GM21619 (cell line): Measurements from ENCODE around the gene SCYGR3.

Experiments
- ATAC-seq: cut with Tn5 transposase; IDR thresholded peaks from one replicate; pipeline ENCODE4 v1.9.1; 2021; ENCODE audit not compliant: unreplicated experiment

The SCYGR3 gene, protein sequence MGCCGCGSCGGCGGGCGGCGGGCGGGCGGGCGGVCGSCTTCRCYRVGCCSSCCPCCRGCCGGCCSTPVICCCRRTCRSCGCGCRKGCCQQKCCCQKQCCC

GRCh38 chr2:227614740-227615139 is at the start of gene SCYGR3:
Gene SCYGR3, minus strand, starts transcription at chr2:227614840. Its CDS starts 0 bp downstream, at chr2:227614840.
- no peak for ATAC-seq

DNA sequence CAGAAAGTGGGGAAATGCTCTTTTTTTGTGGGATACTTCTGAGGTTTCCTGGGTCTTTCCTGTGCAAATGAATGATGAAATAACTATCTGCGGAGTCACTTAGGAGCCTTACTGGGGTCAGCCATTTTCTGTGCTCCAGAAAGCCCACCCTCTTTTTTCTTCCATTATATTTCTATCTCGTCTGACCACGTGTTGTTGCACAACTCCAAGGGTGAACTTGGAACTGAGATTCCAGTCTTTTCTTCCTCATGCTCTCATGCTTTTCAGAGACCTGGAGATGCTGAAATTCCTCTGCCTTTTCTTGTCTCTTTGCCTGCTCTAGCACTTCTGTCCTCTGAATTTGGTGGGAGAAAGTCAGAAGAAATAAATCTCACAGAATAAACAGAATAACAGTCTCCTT is 47.2 kb upstream of the SCYGR3 start:
- no peak for ATAC-seq

DNA sequence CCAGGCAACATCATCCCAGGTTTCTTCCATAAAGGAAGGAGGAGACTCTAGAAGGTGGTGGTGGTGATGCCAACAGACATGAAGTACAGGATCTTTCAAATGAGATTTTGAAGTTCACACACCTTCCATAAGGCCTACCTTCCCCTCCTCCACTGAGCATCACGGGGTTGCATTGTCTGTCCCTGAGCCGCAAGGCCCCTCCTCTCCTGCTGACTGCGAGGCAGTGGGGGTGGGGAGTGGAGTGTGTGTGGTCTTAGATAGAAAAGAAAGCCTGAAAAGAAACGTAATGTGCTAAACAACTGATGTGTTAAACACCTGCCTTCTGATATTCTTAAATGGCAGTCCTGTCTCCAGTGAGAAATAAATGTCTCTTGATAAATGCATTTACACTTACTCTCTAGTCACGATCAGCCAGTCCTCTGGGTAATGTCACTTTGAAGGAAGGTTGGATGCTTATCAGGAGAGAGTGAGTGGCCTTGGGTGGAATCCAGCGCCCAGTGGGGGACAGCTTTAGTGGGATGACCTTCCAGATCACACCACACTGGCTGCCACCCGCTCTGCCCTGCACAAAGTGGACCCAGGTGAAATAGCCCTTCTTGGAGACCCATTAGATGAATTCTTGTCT is 46.5 kb upstream of the SCYGR3 start:
- ATAC-seq = no peak

- no peak for ATAC-seq
Measured at GRCh38 chr2:227657199-227657845, 42.7 kb upstream of the SCYGR3 start.

GRCh38 chr2:227655454-227655853 is 40.8 kb upstream of the SCYGR3 start:
- ATAC-seq = no peak

DNA sequence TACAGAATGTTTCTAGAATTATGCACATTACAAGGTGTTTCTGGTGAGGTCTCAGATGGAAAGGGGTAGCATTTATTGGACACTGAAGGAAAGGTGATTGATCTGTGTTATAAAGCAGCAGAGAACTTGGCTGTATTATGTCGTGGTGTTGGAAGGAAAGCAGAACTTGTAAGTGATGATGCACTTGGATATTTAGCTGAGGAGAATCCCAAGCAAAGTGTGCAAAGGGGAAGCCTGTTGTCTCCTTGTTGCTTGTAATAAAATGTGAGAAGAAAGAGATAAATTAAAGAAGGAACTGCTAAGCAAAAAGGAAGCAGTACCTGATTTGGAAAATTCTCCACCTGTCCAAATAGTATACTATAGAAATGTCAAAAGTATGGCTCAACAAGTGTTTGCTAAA is 39.8 kb upstream of the SCYGR3 start:
- ATAC-seq = no peak

- no peak for ATAC-seq
Measured at GRCh38 chr2:227653419-227653818, 38.8 kb upstream of the SCYGR3 start.

DNA sequence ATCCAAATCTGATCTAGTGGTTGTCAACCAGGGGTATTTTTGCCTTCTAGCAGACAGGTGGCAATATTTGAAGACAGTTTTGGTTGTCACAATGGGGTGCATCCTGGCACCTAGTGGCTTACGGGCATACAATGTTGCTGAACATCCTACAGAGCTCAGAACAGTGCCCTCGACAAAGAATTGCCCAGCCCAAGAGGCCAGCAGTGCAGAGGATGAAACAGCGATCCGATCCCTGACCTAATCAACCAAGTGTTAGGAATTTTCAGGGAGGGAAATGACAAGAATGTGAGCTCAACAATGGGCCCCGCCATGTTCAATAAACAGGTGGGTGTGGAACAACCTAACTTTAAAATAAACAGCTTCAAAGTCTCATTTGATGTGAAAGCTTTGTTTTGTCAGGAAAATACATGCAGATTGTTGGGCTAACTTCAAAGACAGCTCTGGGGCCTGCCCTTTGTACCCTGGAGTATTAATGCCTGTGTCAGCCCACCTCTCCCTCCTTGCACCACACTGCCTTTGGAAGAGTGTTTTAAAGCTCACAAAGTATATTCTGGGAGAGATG is 29.4 kb upstream of the SCYGR3 start:
- ATAC-seq = no peak

DNA sequence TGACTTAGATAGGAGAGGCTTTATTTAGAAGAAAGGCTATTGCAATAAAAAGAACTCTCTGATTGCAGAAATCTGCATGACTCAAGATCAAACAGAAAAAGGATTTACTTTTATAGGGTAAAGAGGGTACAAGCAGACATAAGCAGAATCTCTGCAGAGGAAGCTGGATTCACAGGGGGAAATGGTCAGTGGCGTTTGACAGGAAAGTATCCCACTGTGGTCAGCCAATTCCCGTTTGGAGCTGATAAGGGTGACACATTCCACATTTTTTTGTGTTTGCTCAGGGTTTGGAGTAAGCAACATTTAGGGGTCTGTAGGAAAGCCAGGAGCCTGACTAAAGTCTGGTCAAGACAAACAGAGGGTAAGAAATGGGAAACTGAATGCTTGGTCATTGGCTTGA is 28.0 kb upstream of the SCYGR3 start:
- no peak for ATAC-seq

GRCh38 chr2:227634201-227634600 is 19.6 kb upstream of the SCYGR3 start:
- no peak for ATAC-seq

GRCh38 chr2:227632827-227633226 is 18.2 kb upstream of the SCYGR3 start:
- ATAC-seq = no peak

- no peak for ATAC-seq
Measured at GRCh38 chr2:227630322-227630721, 15.7 kb upstream of the SCYGR3 start.

- no peak for ATAC-seq
Measured at GRCh38 chr2:227629435-227629834, 14.8 kb upstream of the SCYGR3 start.

GRCh38 chr2:227627769-227628168 is 13.1 kb upstream of the SCYGR3 start:
- peak; percentile 100 for ATAC-seq

- ATAC-seq = no peak
Measured at GRCh38 chr2:227626580-227627151, 12.0 kb upstream of the SCYGR3 start.

- ATAC-seq = no peak
Measured at GRCh38 chr2:227625420-227625819, 10.8 kb upstream of the SCYGR3 start.

DNA sequence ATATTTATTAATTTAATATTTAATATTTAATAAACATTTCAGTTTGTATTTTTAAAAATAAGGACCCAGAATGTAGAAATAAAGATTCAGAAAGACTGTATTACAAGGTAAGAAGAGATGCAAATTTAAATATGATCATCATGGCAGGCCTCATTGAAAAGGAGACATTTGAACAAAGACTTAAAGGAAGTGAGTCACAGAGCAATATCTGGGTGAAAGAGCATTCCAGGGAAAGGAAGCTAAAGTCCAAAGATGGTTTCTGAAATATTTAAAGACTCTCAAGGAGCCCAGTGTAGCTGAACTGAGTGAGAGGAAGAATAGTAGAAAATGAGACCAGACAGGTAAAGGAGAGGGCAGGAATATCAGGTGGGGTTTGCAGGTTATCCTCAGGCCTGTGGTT is 8.6 kb upstream of the SCYGR3 start:
- ATAC-seq = no peak

DNA sequence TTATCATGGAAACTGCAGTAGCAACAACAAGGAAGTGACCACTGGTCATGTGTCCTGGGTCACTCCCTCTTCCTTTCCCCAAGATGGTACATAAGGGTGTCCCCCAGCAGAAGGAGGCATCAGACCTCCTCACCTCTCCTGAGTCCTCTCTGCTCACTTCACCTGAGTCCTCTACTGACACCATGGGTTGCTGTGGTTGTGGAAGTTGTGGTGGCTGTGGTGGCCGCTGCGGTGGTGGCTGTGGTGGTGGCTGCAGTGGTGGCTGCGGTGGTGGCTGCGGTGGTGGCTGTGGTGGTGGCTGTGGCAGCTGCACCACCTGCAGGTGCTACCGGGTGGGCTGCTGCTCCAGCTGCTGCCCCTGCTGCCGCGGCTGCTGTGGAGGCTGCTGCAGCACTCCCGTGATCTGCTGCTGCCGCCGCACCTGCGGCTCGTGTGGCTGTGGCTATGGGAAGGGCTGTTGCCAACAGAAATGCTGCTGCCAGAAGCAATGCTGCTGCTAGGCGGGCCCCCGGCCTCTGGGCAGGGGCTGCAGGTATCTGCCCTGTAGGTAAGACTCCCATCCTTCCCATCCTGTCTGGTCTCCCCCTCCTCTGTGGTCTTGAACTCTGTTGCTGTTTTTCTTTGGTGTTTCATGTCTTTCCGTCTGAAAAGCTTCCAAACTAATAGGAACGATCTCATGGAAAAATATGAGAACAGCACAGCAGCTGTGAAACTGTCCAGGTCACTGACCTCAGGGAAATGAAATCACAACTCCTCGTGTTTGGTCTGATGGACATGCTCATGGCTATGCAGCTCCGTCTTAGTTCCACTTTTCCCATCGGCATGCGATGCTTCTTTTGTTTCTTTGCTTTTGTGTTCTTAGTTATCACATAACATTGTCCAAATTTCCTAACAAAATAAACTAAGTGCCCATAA is 2.9 kb upstream of the SCYGR3 start, which contains the start of gene SCYGR4:
TSS of gene SCYGR4 (plus strand) at position 183 of the 915 bp plus-strand sequence. CDS start at position 183, 0 bp downstream.
- no peak for ATAC-seq

DNA sequence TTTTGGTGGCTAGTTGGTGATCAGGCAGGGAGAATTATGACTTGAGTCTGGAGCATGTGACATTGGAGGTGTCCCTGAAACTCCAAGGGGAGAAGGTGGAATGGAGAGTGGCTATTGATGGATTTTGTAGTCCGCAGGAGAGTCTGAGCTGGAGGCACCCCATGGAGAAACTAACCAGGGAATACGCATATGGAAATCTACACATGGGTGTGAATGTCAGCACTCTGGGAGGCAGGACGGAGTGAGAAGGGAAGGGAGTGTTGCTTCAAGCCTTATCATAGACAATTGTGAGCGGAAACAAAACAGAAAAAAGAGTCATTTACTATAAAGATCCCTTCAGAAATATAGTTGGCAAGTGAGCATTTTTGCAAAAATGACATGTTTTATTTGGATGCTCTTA is 2.0 kb upstream of the SCYGR3 start:
- no peak for ATAC-seq

GRCh38 chr2:227615906-227616305 is 1.3 kb upstream of the SCYGR3 start:
- no peak for ATAC-seq

DNA sequence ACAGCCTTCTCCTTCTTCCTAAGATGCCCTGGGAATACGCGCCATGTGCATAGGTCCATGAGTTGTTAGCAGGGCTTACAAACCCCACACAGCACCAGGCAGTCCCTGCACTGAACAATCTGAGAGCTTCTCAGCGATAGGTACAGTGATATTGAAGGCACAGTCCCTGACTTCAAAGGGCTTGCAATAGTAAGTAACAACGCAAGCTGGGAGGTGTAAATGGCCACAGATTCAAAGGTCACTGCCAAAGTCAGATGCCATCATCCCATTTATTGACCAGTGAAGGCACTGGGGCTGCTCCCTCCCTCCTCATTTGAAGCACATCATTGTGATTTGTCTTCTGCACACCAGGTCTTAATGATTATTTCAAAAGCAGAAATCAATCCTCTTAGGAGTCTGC is 541 bp upstream of the SCYGR3 start:
- ATAC-seq = no peak
